NCI-H524 treated with DMSO at 0.1 percent for 48 hours (cell line): Measurements from ENCODE around the gene INTS1.

Experiments used
- DNase-seq: peaks from one replicate; lab custom pipeline; 2025; lab: John Stamatoyannopoulos, UW

INTS1 gene

GRCh38 chr7:1485156-1485555, 19.0 kb downstream of the INTS1 start:
- DNase-seq: no peak

GRCh38 chr7:1484569-1484968, 19.6 kb downstream of the INTS1 start:
- no peak for DNase-seq

- DNase-seq: no peak
These were observed 20.4 kb downstream of the INTS1 start for GRCh38 chr7:1483536-1484505.

GRCh38 chr7:1483079-1483478, 21.1 kb downstream of the INTS1 start:
- no peak for DNase-seq

GRCh38 chr7:1481300-1481699, 22.9 kb downstream of the INTS1 start:
- no peak for DNase-seq

GRCh38 chr7:1480670-1481069, 23.5 kb downstream of the INTS1 start:
- DNase-seq: no peak

GRCh38 chr7:1479287-1479686, 24.9 kb downstream of the INTS1 start:
- no peak for DNase-seq

GRCh38 chr7:1478480-1478879, 25.7 kb downstream of the INTS1 start:
- DNase-seq: no peak

GRCh38 chr7:1476859-1477258, 27.3 kb downstream of the INTS1 start:
- no peak for DNase-seq

GRCh38 chr7:1475991-1476390, 28.2 kb downstream of the INTS1 start:
- no peak for DNase-seq

- DNase-seq: no peak
These were observed 28.8 kb downstream of the INTS1 start for GRCh38 chr7:1475393-1475792.

GRCh38 chr7:1474736-1475135, 29.5 kb downstream of the INTS1 start:
- no peak for DNase-seq

GRCh38 chr7:1473864-1474512, 30.2 kb downstream of the INTS1 start:
- DNase-seq: peak; percentile 4

- DNase-seq: no peak
These were observed 33.3 kb downstream of the INTS1 start for GRCh38 chr7:1470901-1471300.

GRCh38 chr7:1468643-1469298, 35.4 kb downstream of the INTS1 start:
- no peak for DNase-seq

GRCh38 chr7:1468203-1468602, 36.0 kb downstream of the INTS1 start:
- no peak for DNase-seq

- DNase-seq: no peak
These were observed 37.5 kb downstream of the INTS1 start for GRCh38 chr7:1466524-1467271.

- no peak for DNase-seq
These were observed 39.5 kb downstream of the INTS1 start for GRCh38 chr7:1464694-1465093.

GRCh38 chr7:1463676-1464223, 40.4 kb downstream of the INTS1 start:
- DNase-seq: no peak

GRCh38 chr7:1461646-1462375, 42.4 kb downstream of the INTS1 start:
- no peak for DNase-seq
